NT2/D1 (cell line): Measurements from ENCODE around the gene RBM12.

Source experiments
- DNase-seq: peaks from one replicate; pipeline ENCODE4 v3.0.0-alpha.2; 2011; ENCODE audit warnings: low read depth, low spot score
- H3K27me3 ChIP-seq: 2 replicates; pipeline ENCODE4 v1.6.0; 2011; ENCODE audit warnings: mild to moderate bottlenecking; ENCODE audit not compliant: insufficient read length, insufficient read depth
- H3K36me3 ChIP-seq: 2 replicates; pipeline ENCODE4 v1.6.1; 2011; ENCODE audit warnings: mild to moderate bottlenecking, low read length, mixed read lengths; ENCODE audit not compliant: insufficient read depth, insufficient read length
- H3K4me1 ChIP-seq: 2 replicates; pipeline ENCODE4 v1.5.1; 2011; ENCODE audit not compliant: insufficient read depth, insufficient read length
- H3K4me3 ChIP-seq: 2 replicates; pipeline ENCODE4 v1.5.1; 2011; ENCODE audit warnings: low read depth; ENCODE audit not compliant: insufficient read length
- H3K9ac ChIP-seq: 2 replicates; pipeline ENCODE4 v1.6.0; 2011; ENCODE audit warnings: low read depth; ENCODE audit not compliant: insufficient read length
- H3K9me3 ChIP-seq: 2 replicates; pipeline ENCODE4 v1.5.1; 2011; ENCODE audit warnings: mild to moderate bottlenecking, low read length; ENCODE audit not compliant: insufficient read depth
- SUZ12 ChIP-seq: IDR thresholded peaks from 2 replicates; pipeline ENCODE4 v1.6.1; 2011; ENCODE audit not compliant: insufficient read length, insufficient read depth; ENCODE audit errors: extremely low read depth
- YY1 ChIP-seq: IDR thresholded peaks from 2 replicates; pipeline ENCODE4 v1.6.1; 2011; ENCODE audit not compliant: insufficient read length, insufficient read depth
- ZNF274 ChIP-seq: IDR thresholded peaks from 2 replicates; pipeline ENCODE4 v1.6.1; 2011; ENCODE audit warnings: mild to moderate bottlenecking, low read depth, low read length

The RBM12 gene

DNA sequence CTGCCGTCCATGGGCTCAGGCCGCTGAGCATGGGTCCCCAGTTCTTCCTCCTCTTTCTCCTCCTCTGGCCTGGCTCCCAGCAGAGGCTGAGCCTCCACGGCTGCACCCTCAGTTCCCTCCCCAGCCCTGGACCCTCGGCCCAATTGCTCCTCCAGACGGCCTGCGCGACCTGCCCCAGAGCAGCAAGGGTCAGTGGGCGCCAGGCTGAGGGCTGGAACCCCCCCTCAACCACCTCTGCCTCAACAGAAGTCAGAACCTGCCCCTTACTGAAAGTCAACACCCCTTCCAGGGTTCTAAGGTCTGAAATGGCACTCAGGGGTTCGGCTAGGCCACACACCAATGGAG is 65.0 kb downstream of the RBM12 start:
- H3K4me3 ChIP-seq, result no peak overlapping the region
- H3K4me1 ChIP-seq, result peaks cover 26% of the 10 kb centered on the region
- no peaks in the 10 kb centered on the region for H3K9me3 ChIP-seq
- H3K27me3 ChIP-seq, result peaks cover 44% of the 10 kb centered on the region
- no peak for DNase-seq
- TF ChIP-seq SUZ12 (no peak), ZNF274 (no peak), YY1 (no peak)
- no peak overlapping the region for H3K9ac ChIP-seq
- H3K36me3 ChIP-seq, result no peaks in the 10 kb centered on the region
